T-helper 1 cell treated with Interleukin-12 subunit alpha and Interleukin-12 subunit beta and Interleukin-4 antibody, amounts not matched to agents 30 ng/mL and 1 ng/mL, for 36 hours (primary cell): ENCODE results near the gene PPM1H. TPM values are rescaled to one million over a fixed set of nuclear protein-coding genes. Genes with fewer than 3 reads are reported as not detected.

Experiments
- intact Hi-C: fragments of 100-400 bp; cut with micrococcal nuclease; formaldehyde crosslinking; loops from one replicate; pipeline ENCODE4 v1.15.1; 2024
- total RNA-seq: library from RNA; stranded (reverse); gene quantifications from 2 replicates; pipeline ENCODE4 v1.2.3, GENCODE V29; 2022

The PPM1H gene
- total RNA-seq, 1 donor from 2014 or later, result not detected

- intact Hi-C loops, result no loop called here
Measured at GRCh38 chr12:62627181-62627580, 307.8 kb downstream of the PPM1H start.

- intact Hi-C loops, result no loop called here
Measured at GRCh38 chr12:62625228-62625627, 309.7 kb downstream of the PPM1H start.

- intact Hi-C loops, result no loop called here
Measured at GRCh38 chr12:62622177-62622576, 312.8 kb downstream of the PPM1H start.

- intact Hi-C loops, result no loop called here
Measured at GRCh38 chr12:62621101-62621638, 313.8 kb downstream of the PPM1H start.

- intact Hi-C loops, result no loop called here
Measured at GRCh38 chr12:62618930-62619329, 316.0 kb downstream of the PPM1H start.

GRCh38 chr12:62618319-62618718 is 316.6 kb downstream of the PPM1H start:
- intact Hi-C loops, result no loop called here

- intact Hi-C loops, result no loop called here
Measured at GRCh38 chr12:62613081-62613480, 321.9 kb downstream of the PPM1H start.

- intact Hi-C loops, result loop anchor here (2.0 to 10.0 kb wide), 2 partner anchors 1174 to 1618 kb away; partner anchors contain the start of gene KICS2
Measured at GRCh38 chr12:62606654-62607053, 328.3 kb downstream of the PPM1H start.

GRCh38 chr12:62605981-62606380 is 329.0 kb downstream of the PPM1H start:
- intact Hi-C loops, result loop anchor here (2.0 to 10.0 kb wide), 2 partner anchors 1175 to 1619 kb away; partner anchors contain the start of gene KICS2

- intact Hi-C loops, result loop anchor here (1.0 to 10.0 kb wide), 5 partner anchors 27 to 1847 kb away; partner anchors contain the start of genes KICS2 and TBK1
Measured at GRCh38 chr12:62604871-62605270, 330.1 kb downstream of the PPM1H start.

- intact Hi-C loops, result loop anchor here (1.0 to 10.0 kb wide), 5 partner anchors 28 to 1848 kb away; partner anchors contain the start of genes KICS2 and TBK1
Measured at GRCh38 chr12:62604373-62604772, 330.6 kb downstream of the PPM1H start.

- intact Hi-C loops, result loop anchor here (1.0 to 10.0 kb wide), 9 partner anchors 29 to 1849 kb away; partner anchors contain the start of genes KICS2, TBK1 and USP15
Measured at GRCh38 chr12:62603811-62604098, 331.2 kb downstream of the PPM1H start.

GRCh38 chr12:62603061-62603810 is 331.7 kb downstream of the PPM1H start:
- intact Hi-C loops, result loop anchor here (1.0 to 10.0 kb wide), 7 partner anchors 38 to 1849 kb away; partner anchors contain the start of genes KICS2, TBK1 and USP15

GRCh38 chr12:62602255-62603060 is 332.5 kb downstream of the PPM1H start:
- intact Hi-C loops, result loop anchor here (1.0 to 10.0 kb wide), 10 partner anchors 21 to 1850 kb away; partner anchors contain the start of genes KICS2, MON2, TBK1 and USP15

GRCh38 chr12:62601765-62602164 is 333.2 kb downstream of the PPM1H start:
- intact Hi-C loops, result loop anchor here (1.0 to 10.0 kb wide), 9 partner anchors 20 to 1851 kb away; partner anchors contain the start of genes KICS2, MON2 and TBK1

GRCh38 chr12:62599854-62600437 is 335.0 kb downstream of the PPM1H start:
- intact Hi-C loops, result loop anchor here (5.0 to 10.0 kb wide), 3 partner anchors 728 to 1852 kb away; partner anchors contain the start of genes KICS2 and TBK1

GRCh38 chr12:62598846-62599245 is 336.1 kb downstream of the PPM1H start:
- intact Hi-C loops, result no loop called here

- intact Hi-C loops, result no loop called here
Measured at GRCh38 chr12:62597253-62597652, 337.7 kb downstream of the PPM1H start.
